Esophagus squamous epithelium (tissue), 4 donors: ENCODE data around the gene ZNF669.

Experiments used
- POLR2A ChIP-seq, 4 donors: fragments of 450-650 bp; IDR thresholded peaks; one replicate each; pipeline ENCODE4 v1.6.1; 2017; ENCODE audit warnings: antibody characterized with exemption in 4 of 4, mild to moderate bottlenecking in 4 of 4, moderate library complexity in 3 of 4
- TF ChIP-seq, protein P1 (sequence below), 6 experiments: fragments of 450-650 bp in 4 of 6; fragments of 200-600 bp in 2 of 6; sonication (generic) in 2 of 6; IDR thresholded peaks; one replicate each; pipeline ENCODE4 v1.5.1; 2016 to 2019; ENCODE audit warnings: antibody characterized with exemption in 6 of 6, mild to moderate bottlenecking in 4 of 6, moderate library complexity in 4 of 6

GRCh38 chr1:247102381-247102780, 1.8 kb downstream of the ZNF669 start:
- TF ChIP-seq, protein P1, sequence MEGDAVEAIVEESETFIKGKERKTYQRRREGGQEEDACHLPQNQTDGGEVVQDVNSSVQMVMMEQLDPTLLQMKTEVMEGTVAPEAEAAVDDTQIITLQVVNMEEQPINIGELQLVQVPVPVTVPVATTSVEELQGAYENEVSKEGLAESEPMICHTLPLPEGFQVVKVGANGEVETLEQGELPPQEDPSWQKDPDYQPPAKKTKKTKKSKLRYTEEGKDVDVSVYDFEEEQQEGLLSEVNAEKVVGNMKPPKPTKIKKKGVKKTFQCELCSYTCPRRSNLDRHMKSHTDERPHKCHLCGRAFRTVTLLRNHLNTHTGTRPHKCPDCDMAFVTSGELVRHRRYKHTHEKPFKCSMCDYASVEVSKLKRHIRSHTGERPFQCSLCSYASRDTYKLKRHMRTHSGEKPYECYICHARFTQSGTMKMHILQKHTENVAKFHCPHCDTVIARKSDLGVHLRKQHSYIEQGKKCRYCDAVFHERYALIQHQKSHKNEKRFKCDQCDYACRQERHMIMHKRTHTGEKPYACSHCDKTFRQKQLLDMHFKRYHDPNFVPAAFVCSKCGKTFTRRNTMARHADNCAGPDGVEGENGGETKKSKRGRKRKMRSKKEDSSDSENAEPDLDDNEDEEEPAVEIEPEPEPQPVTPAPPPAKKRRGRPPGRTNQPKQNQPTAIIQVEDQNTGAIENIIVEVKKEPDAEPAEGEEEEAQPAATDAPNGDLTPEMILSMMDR (IDR thresholded peaks at IDR 0.05) = no peak
- no peak for TF ChIP-seq POLR2A (IDR thresholded peaks at IDR 0.05)
